Fibroblast of pulmonary artery (primary cell): Measurements from ENCODE around the gene PDCD6IP.
"Not testable (repeated sequence)": the region's sequence is repeated elsewhere in the genome, so short reads cannot be mapped to it uniquely, and the experiment has no call there.

ENCODE experiments used
- DNase-seq: peaks from one replicate; pipeline ENCODE4 v3.0.0-alpha.2; 2010; ENCODE audit warnings: low read depth
- H3K4me3 ChIP-seq: replicated peaks from 2 replicates; pipeline ENCODE4 v1.5.1; 2011; ENCODE audit warnings: low read depth, mild to moderate bottlenecking, control low read depth, low read length, moderate library complexity
- TF ChIP-seq, protein P1 (sequence below): IDR thresholded peaks from 2 replicates; pipeline ENCODE4 v1.5.1; 2011; ENCODE audit warnings: mild to moderate bottlenecking, control low read depth, low read length, inconsistent platforms; ENCODE audit errors: missing control alignments

PDCD6IP gene

DNA sequence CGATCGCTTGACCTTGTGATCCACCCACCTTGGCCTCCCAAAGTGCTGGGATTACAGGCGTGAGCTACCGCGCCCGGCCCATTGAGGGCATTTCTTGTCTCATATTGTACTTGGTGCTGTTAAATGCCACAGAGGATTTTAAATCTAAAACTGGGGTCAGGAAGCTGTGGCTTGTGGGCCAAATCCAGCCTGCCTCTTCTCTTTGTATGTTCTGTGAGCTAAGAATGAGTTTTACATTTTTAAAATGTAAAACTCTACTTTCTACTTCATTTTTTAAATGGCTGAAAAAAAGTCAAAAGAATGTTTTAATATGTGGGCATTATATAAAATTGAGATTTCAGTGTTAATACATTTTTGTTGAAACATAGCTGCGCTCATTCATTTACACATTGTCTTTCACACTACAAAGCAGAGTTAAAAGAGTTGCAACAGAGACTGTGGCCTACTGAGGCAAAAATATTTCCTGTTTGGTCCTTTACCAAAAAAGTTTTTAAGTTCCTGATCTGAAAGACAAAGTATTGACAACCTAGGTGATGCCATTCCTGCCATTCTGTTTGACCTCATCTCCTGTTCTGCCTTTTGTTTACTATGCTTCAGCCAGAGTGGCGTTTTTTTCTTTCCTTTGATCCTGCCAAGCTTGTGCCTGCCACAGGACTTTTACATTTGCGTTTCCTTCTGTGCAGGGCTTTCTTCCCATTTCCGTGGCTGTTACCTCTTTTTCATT, 50.4 kb downstream of the PDCD6IP start:
- no peak overlapping the region for H3K4me3 ChIP-seq
- TF ChIP-seq, protein P1, sequence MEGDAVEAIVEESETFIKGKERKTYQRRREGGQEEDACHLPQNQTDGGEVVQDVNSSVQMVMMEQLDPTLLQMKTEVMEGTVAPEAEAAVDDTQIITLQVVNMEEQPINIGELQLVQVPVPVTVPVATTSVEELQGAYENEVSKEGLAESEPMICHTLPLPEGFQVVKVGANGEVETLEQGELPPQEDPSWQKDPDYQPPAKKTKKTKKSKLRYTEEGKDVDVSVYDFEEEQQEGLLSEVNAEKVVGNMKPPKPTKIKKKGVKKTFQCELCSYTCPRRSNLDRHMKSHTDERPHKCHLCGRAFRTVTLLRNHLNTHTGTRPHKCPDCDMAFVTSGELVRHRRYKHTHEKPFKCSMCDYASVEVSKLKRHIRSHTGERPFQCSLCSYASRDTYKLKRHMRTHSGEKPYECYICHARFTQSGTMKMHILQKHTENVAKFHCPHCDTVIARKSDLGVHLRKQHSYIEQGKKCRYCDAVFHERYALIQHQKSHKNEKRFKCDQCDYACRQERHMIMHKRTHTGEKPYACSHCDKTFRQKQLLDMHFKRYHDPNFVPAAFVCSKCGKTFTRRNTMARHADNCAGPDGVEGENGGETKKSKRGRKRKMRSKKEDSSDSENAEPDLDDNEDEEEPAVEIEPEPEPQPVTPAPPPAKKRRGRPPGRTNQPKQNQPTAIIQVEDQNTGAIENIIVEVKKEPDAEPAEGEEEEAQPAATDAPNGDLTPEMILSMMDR, result no peak
- no peak for DNase-seq

DNA sequence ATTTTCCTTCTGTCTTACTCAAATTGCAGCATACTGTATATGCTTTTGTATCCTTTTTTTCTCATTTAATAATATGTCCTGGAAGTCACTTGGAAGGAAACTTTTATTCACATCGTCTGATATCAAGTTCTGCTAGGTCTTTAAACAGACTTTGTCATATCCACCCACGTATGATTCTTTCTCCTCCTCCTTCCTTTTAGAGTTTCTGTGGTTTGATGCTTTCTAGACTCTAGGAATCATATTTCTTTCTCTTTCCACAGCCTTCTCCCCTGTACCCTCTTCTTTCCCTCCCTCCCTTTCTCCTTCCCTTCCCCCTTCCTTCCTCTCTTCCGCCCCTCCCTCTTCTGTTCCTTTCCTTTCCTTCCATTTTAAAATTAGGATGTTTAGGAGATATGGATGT, 52.2 kb downstream of the PDCD6IP start:
- not testable (repeated sequence) for DNase-seq, H3K4me3 ChIP-seq

DNA sequence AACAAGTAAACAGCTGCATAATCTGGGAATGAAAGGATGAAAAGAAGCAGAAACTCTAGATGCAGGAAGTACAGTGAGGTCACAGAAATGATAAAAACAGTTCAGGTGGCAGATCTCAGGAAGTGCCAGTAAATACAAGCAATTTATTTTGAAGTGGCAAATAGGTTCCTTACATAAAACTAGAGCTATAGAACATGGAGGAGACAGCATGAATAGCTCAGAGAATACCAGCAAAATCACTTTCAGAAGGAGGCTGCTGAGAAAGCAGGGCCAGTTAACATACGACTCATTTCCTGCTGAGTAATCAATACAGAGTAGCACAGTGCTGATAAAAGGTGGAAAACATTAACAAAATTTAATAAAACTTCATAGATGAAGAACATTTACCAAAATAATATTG, 57.0 kb downstream of the PDCD6IP start:
- peak; percentile 24 for DNase-seq
- H3K4me3 ChIP-seq, result not testable (repeated sequence)

DNA sequence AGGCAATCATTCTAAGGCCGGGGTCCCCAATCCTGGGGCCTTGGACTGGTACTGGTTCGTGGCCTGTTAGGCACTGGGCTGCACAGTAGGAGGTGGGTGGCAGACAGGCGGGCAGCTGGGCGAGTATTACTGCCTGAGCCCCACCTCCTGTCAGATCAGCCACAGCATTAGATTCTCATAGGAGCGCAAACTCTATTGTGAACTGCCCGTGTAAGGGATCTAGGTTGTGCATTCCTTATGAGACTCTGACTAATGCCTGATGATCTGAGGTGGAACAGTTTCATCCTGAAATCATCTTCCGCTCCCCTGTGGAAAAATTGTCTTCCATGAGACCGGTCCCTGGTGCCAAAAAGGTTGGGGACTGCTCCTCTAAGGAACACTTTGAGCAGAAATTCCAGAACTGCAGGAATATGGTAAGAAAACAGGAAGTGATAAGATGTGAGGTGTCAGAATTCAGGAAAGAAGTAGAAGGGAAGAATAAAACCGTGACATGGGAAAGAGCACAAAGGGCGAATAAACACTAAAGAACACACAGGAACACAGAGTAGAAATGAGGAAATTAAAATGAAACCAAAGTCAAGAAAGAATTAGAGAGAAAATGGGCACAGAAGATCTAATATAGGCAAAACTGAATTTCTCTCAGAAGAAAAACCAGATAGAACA, 57.6 kb downstream of the PDCD6IP start:
- TF ChIP-seq, protein P1, result no peak
- H3K4me3 ChIP-seq, result peak overlapping the region; percentile 7
- peak; percentile 48 for DNase-seq

DNA sequence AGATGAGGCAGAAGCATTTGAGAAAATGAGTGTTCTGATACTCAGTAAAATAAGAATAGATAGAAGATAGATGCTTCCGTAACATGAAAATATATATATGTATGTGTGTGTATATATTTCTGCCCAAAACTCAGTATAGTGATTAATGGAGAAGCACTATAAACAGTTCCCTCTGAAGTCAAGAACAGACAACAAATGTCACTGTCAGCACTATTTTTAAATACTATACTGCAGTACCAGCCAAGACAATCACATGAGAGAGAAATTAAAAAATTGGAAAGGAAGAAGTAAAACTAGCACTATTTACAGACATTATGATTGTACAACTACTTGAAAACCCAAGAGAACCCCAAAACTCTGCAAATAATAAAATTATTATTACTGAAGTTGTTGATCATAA, 59.3 kb downstream of the PDCD6IP start:
- H3K4me3 ChIP-seq, DNase-seq: not testable (repeated sequence)

DNA sequence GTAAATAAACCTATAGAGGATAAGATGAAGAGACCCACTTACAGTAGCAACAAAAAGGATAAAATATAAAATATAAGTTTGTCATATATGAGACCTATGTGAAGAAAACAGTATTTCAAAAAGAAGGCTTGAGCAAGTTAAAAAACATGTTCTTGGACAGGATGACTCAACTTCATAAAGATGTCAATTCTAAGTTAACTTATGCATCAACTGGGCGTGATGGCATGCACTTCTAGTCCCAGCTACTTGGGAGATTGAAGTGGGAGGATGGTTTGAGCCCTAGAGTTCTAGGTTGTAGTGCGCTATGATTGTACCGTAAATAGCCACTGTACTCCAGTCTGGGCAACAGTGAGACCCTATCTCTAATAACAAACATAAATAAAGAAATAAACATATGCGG, 59.7 kb downstream of the PDCD6IP start:
- no peak overlapping the region for H3K4me3 ChIP-seq
- no peak for DNase-seq

DNA sequence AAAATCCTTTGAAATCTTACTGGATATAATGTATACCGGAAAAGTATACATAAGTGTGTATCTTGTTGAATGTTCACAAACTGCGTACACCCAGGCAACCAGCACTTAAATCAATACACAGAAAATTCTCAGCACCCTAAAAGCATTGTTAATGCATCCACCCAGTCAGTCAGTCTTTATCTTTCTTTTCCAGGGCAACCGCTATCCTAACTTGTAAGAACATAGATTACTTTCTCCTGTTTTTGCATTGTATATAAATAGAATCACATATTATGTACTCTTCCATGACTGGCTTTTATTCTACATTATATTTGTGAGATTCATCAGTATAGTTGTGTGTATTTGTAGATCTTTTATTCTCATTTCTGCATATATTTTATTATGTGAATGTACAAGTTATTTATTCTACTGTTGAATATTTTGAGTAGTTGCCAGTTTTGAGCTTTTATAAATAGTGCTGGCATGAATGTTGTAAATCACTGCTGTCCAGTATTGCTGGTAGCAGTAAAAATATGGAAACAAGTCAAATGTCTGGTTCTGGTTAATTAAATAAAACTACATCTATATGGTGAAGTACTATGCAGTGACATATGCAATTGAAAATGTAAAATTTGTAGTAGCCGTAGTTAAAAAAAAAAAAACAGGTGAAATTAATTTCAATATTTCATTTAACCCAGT, 62.1 kb downstream of the PDCD6IP start:
- no peak overlapping the region for H3K4me3 ChIP-seq
- TF ChIP-seq, protein P1, result no peak
- DNase-seq, result no peak

More for the DNA sequence above, 59.7 kb downstream of the PDCD6IP start:
- TF ChIP-seq, protein P1, result no peak

DNA sequence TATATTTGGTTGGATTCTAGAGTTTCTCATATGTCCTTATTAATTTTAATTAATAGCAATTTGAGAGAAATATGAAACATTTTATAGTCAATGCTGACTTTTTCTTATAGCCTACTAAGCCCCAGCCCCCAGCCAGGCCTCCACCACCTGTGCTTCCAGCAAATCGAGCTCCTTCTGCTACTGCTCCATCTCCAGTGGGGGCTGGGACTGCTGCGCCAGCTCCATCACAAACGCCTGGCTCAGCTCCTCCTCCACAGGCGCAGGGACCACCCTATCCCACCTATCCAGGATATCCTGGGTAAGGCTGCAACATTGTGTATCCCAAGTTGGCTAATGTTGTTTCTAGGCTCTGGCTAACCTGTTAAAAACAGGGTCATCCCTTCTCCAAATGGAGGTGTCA, 66.7 kb downstream of the PDCD6IP start:
- no peak for DNase-seq
- H3K4me3 ChIP-seq, result no peak overlapping the region
- TF ChIP-seq, protein P1, result no peak
